Keratinocyte (primary cell): ENCODE results near the gene DBP.

ENCODE experiments used
- CTCF ChIP-seq, 3 experiments: IDR thresholded peaks in 1 of 3; conservative IDR thresholded peaks in 1 of 3; optimal IDR thresholded peaks in 1 of 3; 2 replicates in 2 of 3; 3 replicates in 1 of 3; pipeline versions ENCODE3 to v1.5.1; 2011; ENCODE audit warnings: low read length in 3 of 3, mild to moderate bottlenecking in 3 of 3, moderate library complexity in 2 of 3, control low read depth in 1 of 3, inconsistent platforms in 1 of 3; ENCODE audit not compliant: insufficient read depth in 2 of 3; ENCODE audit errors: extremely low read depth in 1 of 3
- EZH2 ChIP-seq: IDR thresholded peaks from one replicate; pipeline ENCODE4 v1.6.1; 2012; ENCODE audit warnings: inconsistent platforms, mild to moderate bottlenecking, low read length, moderate library complexity

- TF ChIP-seq CTCF (optimal IDR thresholded peaks at IDR 0.05 in 1 of 3, IDR thresholded peaks at IDR 0.05 in 1 of 3, conservative IDR thresholded peaks at IDR 0.05 in 1 of 3; ENCODE audit: extremely low read depth in 1 of 3, insufficient read depth in 2 of 3, low read length in 3 of 3) (no peak), EZH2 (no peak)
Measured at GRCh38 chr19:48631225-48631624, 6.0 kb downstream of the DBP start.
